ENCODE results near the gene SAMM50. TPM values are rescaled to one million over a fixed set of nuclear protein-coding genes. Genes with fewer than 3 reads are reported as not detected.

The SAMM50 gene
- polyA plus RNA-seq, 3 donors: 17.0 to 70.0 (median 62.5) TPM

DNA sequence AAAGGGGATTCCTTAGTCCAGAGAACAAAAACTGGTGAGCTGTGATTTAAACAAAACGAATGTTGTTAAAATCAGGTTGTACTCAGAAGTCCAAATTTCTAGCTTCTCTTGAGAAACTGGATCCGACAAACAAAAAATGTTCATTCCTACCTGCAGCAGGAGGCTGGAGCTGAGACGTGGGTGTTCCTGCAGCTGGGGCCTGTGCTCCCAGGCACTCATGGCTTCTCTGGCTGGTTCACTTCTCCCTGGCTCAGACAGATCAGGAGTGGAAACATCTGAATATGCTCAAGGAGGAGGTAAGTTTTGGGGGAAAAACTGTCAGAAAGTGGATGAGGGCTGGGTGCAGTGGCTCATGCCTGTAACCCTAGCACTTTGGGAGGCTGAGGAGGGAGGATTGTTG, 44.1 kb downstream of the SAMM50 start:
- no peaks in the 10 kb centered on the region for H3K9me3 ChIP-seq (replicated peaks in 1 of 2; ENCODE audit: control insufficient read depth in 1 of 2, insufficient read depth in 1 of 2, low read length in 2 of 2)
- peaks cover 0 to 2% (median 0%) of the 10 kb centered on the region in 7 donors for H3K9me3 Mint-ChIP-seq
- no peak overlapping the region for H2AFZ ChIP-seq (ENCODE audit: insufficient read depth, low read depth, low read length, poor library complexity, severe bottlenecking)
- H3K36me3 ChIP-seq (replicated peaks in 1 of 2; ENCODE audit: control insufficient read depth in 1 of 2, insufficient read depth in 2 of 2, low read length in 2 of 2): peaks cover 18 to 37% of the 10 kb centered on the region in 2 donors
- DNase-seq: no peak
- no peaks in the 10 kb centered on the region for H3K79me2 ChIP-seq (ENCODE audit: insufficient read depth, low read length)
- 93% methylated on average over 2 of the region's 3 CpGs for WGBS (ENCODE audit: insufficient coverage)
- H3K4me1 ChIP-seq (ENCODE audit: control insufficient read depth in 1 of 2, insufficient read depth in 2 of 2, low read length in 2 of 2): peaks cover 13 to 14% of the 10 kb centered on the region in 2 donors
- H3K9ac ChIP-seq (ENCODE audit: insufficient read depth, low read length, poor library complexity, severe bottlenecking): no peak overlapping the region
- peaks cover 14% of the 10 kb centered on the region for H3K4me1 Mint-ChIP-seq
- intact Hi-C loops (cut with micrococcal nuclease): loop anchor here in 1 of 2 donors (10.0 kb wide), 1 partner anchor 175 kb away; no protein-coding TSS in a partner anchor
- no peak overlapping the region for H3K4me3 Mint-ChIP-seq
- no peaks in the 10 kb centered on the region for H4K20me1 ChIP-seq (ENCODE audit: insufficient read depth, low read length)
- H3K27me3 ChIP-seq (ENCODE audit: control insufficient read depth in 2 of 2, insufficient read depth in 2 of 2, low read length in 2 of 2): no peaks in the 10 kb centered on the region
- H3K27me3 Mint-ChIP-seq (ENCODE audit: low read depth in 3 of 3): peaks cover 0 to 2% (median 0%) of the 10 kb centered on the region in 3 donors
- no peak overlapping the region for H3K27ac Mint-ChIP-seq
- TF ChIP-seq, protein P1, sequence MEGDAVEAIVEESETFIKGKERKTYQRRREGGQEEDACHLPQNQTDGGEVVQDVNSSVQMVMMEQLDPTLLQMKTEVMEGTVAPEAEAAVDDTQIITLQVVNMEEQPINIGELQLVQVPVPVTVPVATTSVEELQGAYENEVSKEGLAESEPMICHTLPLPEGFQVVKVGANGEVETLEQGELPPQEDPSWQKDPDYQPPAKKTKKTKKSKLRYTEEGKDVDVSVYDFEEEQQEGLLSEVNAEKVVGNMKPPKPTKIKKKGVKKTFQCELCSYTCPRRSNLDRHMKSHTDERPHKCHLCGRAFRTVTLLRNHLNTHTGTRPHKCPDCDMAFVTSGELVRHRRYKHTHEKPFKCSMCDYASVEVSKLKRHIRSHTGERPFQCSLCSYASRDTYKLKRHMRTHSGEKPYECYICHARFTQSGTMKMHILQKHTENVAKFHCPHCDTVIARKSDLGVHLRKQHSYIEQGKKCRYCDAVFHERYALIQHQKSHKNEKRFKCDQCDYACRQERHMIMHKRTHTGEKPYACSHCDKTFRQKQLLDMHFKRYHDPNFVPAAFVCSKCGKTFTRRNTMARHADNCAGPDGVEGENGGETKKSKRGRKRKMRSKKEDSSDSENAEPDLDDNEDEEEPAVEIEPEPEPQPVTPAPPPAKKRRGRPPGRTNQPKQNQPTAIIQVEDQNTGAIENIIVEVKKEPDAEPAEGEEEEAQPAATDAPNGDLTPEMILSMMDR (IDR thresholded peaks at IDR 0.05): no peak
- no peak overlapping the region for H3K4me3 ChIP-seq (replicated peaks in 1 of 3; ENCODE audit: low read depth in 2 of 3, low read length in 3 of 3)
- no peak overlapping the region for H3K4me2 ChIP-seq (replicated peaks; ENCODE audit: extremely low read depth, low read length, poor library complexity, severe bottlenecking)
- H3K36me3 Mint-ChIP-seq: peaks cover 35 to 47% of the 10 kb centered on the region in 2 donors
- H3K27ac ChIP-seq (ENCODE audit: low read depth in 1 of 2, low read length in 2 of 2): no peak overlapping the region

DNA sequence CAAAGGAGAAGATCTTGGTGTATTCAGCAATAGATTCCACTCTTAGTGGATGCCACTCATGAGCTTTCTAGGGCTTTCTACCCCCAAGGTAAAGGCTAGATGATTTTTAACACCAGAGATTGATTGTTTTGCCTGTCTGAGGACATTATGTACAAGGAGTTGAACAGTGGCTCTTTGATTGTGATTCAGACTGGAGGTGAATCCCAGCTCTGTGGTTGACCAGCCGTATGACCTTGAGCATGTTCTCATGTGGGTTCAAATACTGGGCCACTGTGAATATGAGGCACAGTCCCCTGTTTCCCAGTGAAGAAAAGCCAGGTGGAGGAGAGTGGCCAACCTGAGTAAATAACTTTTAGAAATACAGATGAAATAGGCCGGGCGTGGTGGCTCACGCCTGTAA, 44.9 kb downstream of the SAMM50 start:
- Mint-ChIP-seq H3K27ac (no peak overlapping the region), H3K36me3 (peaks cover 29 to 40% of the 10 kb centered on the region in 2 donors), H3K27me3 (ENCODE audit: low read depth in 3 of 3) (peaks cover 0 to 2% (median 0%) of the 10 kb centered on the region in 3 donors), H3K9me3 (peaks cover 0 to 1% (median 0%) of the 10 kb centered on the region in 7 donors), H3K4me1 (peaks cover 13% of the 10 kb centered on the region), H3K4me3 (no peak overlapping the region)
- Histone ChIP-seq H4K20me1 (ENCODE audit: insufficient read depth, low read length) (no peaks in the 10 kb centered on the region), H3K27ac (ENCODE audit: low read depth in 1 of 2, low read length in 2 of 2) (no peak overlapping the region), H3K9ac (ENCODE audit: insufficient read depth, low read length, poor library complexity, severe bottlenecking) (no peak overlapping the region), H3K4me2 (replicated peaks; ENCODE audit: extremely low read depth, low read length, poor library complexity, severe bottlenecking) (no peak overlapping the region), H3K36me3 (replicated peaks in 1 of 2; ENCODE audit: control insufficient read depth in 1 of 2, insufficient read depth in 2 of 2, low read length in 2 of 2) (peaks cover 18 to 30% of the 10 kb centered on the region in 2 donors), H2AFZ (ENCODE audit: insufficient read depth, low read depth, low read length, poor library complexity, severe bottlenecking) (no peak overlapping the region), H3K9me3 (replicated peaks in 1 of 2; ENCODE audit: control insufficient read depth in 1 of 2, insufficient read depth in 1 of 2, low read length in 2 of 2) (no peaks in the 10 kb centered on the region), H3K79me2 (ENCODE audit: insufficient read depth, low read length) (no peaks in the 10 kb centered on the region), H3K4me3 (replicated peaks in 1 of 3; ENCODE audit: low read depth in 2 of 3, low read length in 3 of 3) (no peak overlapping the region), H3K27me3 (ENCODE audit: control insufficient read depth in 2 of 2, insufficient read depth in 2 of 2, low read length in 2 of 2) (no peaks in the 10 kb centered on the region), H3K4me1 (ENCODE audit: control insufficient read depth in 1 of 2, insufficient read depth in 2 of 2, low read length in 2 of 2) (peaks cover 13 to 14% of the 10 kb centered on the region in 2 donors)
- intact Hi-C loops (cut with micrococcal nuclease): no loop called here
- TF ChIP-seq, protein P1 (IDR thresholded peaks at IDR 0.05): no peak
- 100% methylated on average over 1 of the region's 4 CpGs for WGBS (ENCODE audit: insufficient coverage)
- no peak for DNase-seq
